NCI-H748 treated with DMSO at 0.1 percent for 48 hours (cell line): ENCODE data around the gene GCFC2.

ENCODE experiments used
- DNase-seq: peaks from one replicate; lab custom pipeline; 2025; lab: John Stamatoyannopoulos, UW

The GCFC2 gene

GRCh38 chr2:75622929-75623328, 87.8 kb downstream of the GCFC2 start:
- DNase-seq = no peak

GRCh38 chr2:75622500-75622899, 88.2 kb downstream of the GCFC2 start:
- DNase-seq = no peak

GRCh38 chr2:75621228-75621627, 89.5 kb downstream of the GCFC2 start:
- DNase-seq = no peak

GRCh38 chr2:75619956-75620740, 90.6 kb downstream of the GCFC2 start:
- DNase-seq = no peak

GRCh38 chr2:75616933-75617332, 93.8 kb downstream of the GCFC2 start:
- no peak for DNase-seq

GRCh38 chr2:75616406-75616805, 94.3 kb downstream of the GCFC2 start:
- DNase-seq = no peak

- no peak for DNase-seq
These were observed 96.5 kb downstream of the GCFC2 start for GRCh38 chr2:75614162-75614651.

GRCh38 chr2:75612862-75613243, 97.9 kb downstream of the GCFC2 start:
- DNase-seq = no peak
